Activated CD8-positive, alpha-beta memory T cell treated with anti-CD3 and anti-CD28 coated beads, Interleukin-2, amount 10 ng/mL, durations not matched to agents 7 days and 5 days (primary cell): Measurements from ENCODE around the gene SPEG. TPM values are rescaled to one million over a fixed set of nuclear protein-coding genes. Genes with fewer than 3 reads are reported as not detected.
A peak's percentile ranks its signal among the peaks of the same experiment; 100 is the strongest.

ENCODE experiments used
- ATAC-seq: fragments of 150-1000 bp; cut with Tn5 transposase; one replicate; pipeline ENCODE4 v1.10.0; 2021; ENCODE audit warnings: moderate library complexity
- CTCF ChIA-PET: fragments of 350-600 bp; sonication (Branson Sonifier 250); formaldehyde crosslinking; loops from one replicate; lab custom pipeline; 2021; ENCODE audit warnings: antibody characterized with exemption; lab: Charles Lee
- DNase-seq: peaks from one replicate; pipeline ENCODE4 v3.0.0-alpha.2; 2020
- H3K27ac Mint-ChIP-seq: one replicate; pipeline ENCODE4 v1.8.0; 2021; ENCODE audit warnings: mild to moderate bottlenecking, mixed read lengths
- H3K27me3 Mint-ChIP-seq: one replicate; pipeline ENCODE4 v1.8.0; 2021; ENCODE audit warnings: mixed read lengths
- H3K36me3 Mint-ChIP-seq: one replicate; pipeline ENCODE4 v1.8.0; 2021; ENCODE audit warnings: mild to moderate bottlenecking, mixed read lengths
- H3K4me1 Mint-ChIP-seq: one replicate; pipeline ENCODE4 v1.8.0; 2021; ENCODE audit warnings: mixed read lengths
- H3K4me3 Mint-ChIP-seq: one replicate; pipeline ENCODE4 v1.8.0; 2021; ENCODE audit warnings: mild to moderate bottlenecking, moderate library complexity, mixed read lengths
- H3K9me3 Mint-ChIP-seq: one replicate; pipeline ENCODE4 v1.8.0; 2022; ENCODE audit warnings: low read depth, mixed read lengths
- total RNA-seq, 2 experiments: library from RNA; stranded (reverse); gene quantifications; one replicate each; pipeline ENCODE4 v1.2.3, GENCODE V29; 2021

The SPEG gene
- total RNA-seq, 2 experiments from 2014 or later: 0.52 to 1.3 TPM

DNA sequence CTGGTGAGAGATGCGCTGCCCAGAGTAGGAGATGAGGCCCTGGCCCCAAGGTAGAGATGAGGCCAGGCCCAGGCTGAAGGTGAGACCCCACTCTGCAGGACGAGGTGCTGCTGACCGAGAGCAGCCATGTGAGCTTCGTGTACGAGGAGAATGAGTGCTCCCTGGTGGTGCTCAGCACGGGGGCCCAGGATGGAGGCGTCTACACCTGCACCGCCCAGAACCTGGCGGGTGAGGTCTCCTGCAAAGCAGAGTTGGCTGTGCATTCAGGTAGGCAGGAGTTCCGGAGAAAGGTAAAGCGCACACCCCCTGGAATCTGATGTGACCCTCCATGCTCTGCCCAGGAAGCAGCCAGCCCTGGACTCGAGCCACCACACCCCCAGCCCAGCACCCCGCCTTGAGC, 42.5 kb downstream of the SPEG start:
- DNase-seq: no peak
- ATAC-seq: no peak
- CTCF ChIA-PET: interaction anchor here (1.0 to 6.2 kb wide), 6 partner anchors 9 to 130 kb away, joined by 3 to 40 read pairs (median 6); a partner anchor contains a TSS
- Mint-ChIP-seq H3K27ac (no peak overlapping the region), H3K27me3 (peaks cover 8% of the 10 kb centered on the region), H3K4me3 (no peak overlapping the region), H3K4me1 (no peaks in the 10 kb centered on the region), H3K9me3 (no peaks in the 10 kb centered on the region), H3K36me3 (no peaks in the 10 kb centered on the region)

DNA sequence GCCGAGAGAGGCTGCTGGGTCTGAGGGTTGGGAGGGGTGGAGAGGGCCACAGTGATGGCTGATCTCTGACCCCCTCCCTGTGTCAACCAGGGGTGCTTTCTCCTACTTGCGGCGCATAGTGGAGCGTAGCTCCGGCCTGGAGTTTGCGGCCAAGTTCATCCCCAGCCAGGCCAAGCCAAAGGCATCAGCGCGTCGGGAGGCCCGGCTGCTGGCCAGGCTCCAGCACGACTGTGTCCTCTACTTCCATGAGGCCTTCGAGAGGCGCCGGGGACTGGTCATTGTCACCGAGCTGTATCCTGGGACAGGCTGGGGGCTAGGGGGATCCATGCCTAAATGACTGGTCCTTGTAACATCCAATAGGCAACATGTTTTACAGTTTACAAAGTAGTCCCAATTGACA, 43.2 kb downstream of the SPEG start:
- CTCF ChIA-PET: interaction anchor here (1.2 to 6.2 kb wide), 3 partner anchors 17 to 52 kb away, joined by 3 to 40 read pairs (median 14); a partner anchor contains a TSS
- DNase-seq (no peak), ATAC-seq (no peak)
- peaks cover 13% of the 10 kb centered on the region for H3K27me3 Mint-ChIP-seq
- H3K9me3 Mint-ChIP-seq: no peaks in the 10 kb centered on the region
- no peaks in the 10 kb centered on the region for H3K36me3 Mint-ChIP-seq
- H3K4me3 Mint-ChIP-seq: no peak overlapping the region
- H3K4me1 Mint-ChIP-seq: no peaks in the 10 kb centered on the region
- H3K27ac Mint-ChIP-seq: no peak overlapping the region

DNA sequence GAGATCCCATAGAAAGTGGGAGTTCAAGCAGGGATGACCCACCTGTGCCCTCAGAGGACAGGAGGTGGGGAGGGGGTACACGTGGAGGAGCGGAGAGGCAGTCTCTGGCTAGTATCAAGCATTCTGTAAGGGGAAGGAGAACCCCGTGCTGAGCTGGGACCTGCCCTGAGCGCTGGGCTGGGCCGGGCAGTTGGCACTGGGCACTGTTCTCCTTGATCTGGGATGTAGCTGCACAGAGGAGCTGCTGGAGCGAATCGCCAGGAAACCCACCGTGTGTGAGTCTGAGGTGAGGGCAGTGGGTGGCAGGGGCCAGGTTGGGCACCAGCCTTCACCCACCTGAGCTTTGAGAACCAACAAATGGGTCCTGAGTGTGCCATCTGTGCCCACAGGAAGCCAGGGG, 44.3 kb downstream of the SPEG start:
- Mint-ChIP-seq H3K4me1 (no peaks in the 10 kb centered on the region), H3K27ac (no peak overlapping the region), H3K27me3 (peaks cover 18% of the 10 kb centered on the region), H3K4me3 (no peak overlapping the region), H3K9me3 (no peaks in the 10 kb centered on the region), H3K36me3 (no peaks in the 10 kb centered on the region)
- ATAC-seq: no peak
- DNase-seq: no peak
- CTCF ChIA-PET: interaction anchor here (4.1 to 6.2 kb wide), 2 partner anchors 17 to 51 kb away, joined by 14 to 40 read pairs; a partner anchor contains a TSS

DNA sequence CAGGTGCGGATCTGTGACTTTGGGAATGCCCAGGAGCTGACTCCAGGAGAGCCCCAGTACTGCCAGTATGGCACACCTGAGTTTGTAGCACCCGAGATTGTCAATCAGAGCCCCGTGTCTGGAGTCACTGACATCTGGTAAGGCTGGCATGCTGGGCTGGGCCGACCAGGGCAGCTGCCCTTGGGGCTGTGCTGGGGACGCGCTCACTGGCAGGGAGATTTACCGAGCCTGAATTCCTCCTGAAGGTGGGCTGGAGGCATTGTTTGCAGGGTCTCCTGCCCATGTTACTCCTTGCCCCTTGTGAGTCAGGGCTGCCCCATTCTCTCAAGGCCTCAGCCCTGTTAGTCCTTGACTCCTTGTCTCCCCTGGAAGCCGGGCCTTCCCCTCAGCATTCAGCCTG, 45.4 kb downstream of the SPEG start:
- no peaks in the 10 kb centered on the region for H3K4me1 Mint-ChIP-seq
- no peaks in the 10 kb centered on the region for H3K9me3 Mint-ChIP-seq
- CTCF ChIA-PET: no interaction called here
- H3K27ac Mint-ChIP-seq: no peak overlapping the region
- ATAC-seq: no peak
- no peak overlapping the region for H3K4me3 Mint-ChIP-seq
- DNase-seq: no peak
- H3K36me3 Mint-ChIP-seq: no peaks in the 10 kb centered on the region
- H3K27me3 Mint-ChIP-seq: peaks cover 27% of the 10 kb centered on the region

DNA sequence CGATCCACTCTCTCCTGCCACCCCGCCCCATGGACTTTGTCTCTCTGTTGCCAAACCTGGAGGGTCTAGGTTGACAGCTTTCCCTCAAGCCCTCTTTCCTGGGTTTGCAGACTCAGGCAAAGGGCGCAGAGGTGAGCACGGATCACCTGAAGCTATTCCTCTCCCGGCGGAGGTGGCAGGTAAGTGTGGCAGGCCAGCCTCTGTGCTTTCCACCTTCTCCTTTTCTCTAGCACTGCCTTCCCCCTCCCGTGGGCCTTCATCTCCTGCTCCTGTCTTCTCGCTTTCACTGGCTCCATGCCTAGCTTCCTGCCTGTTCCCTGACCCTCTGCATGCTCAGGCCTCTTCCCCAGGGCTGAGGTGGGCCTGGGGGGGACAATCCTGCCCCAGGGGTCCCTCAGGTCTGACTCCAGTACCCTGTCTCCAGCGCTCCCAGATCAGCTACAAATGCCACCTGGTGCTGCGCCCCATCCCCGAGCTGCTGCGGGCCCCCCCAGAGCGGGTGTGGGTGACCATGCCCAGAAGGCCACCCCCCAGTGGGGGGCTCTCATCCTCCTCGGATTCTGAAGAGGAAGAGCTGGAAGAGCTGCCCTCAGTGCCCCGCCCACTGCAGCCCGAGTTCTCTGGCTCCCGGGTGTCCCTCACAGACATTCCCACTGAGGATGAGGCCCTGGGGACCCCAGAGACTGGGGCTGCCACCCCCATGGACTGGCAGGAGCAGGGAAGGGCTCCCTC, 48.2 kb downstream of the SPEG start:
- peaks cover 51% of the 10 kb centered on the region for H3K27me3 Mint-ChIP-seq
- no peaks in the 10 kb centered on the region for H3K9me3 Mint-ChIP-seq
- DNase-seq (no peak), ATAC-seq (no peak)
- no peak overlapping the region for H3K4me3 Mint-ChIP-seq
- CTCF ChIA-PET: interaction anchor here (0.6 to 1.4 kb wide), 4 partner anchors 12 to 47 kb away, joined by 3 to 7 read pairs (median 5); a partner anchor contains a TSS
- no peak overlapping the region for H3K27ac Mint-ChIP-seq
- no peaks in the 10 kb centered on the region for H3K4me1 Mint-ChIP-seq
- no peaks in the 10 kb centered on the region for H3K36me3 Mint-ChIP-seq

DNA sequence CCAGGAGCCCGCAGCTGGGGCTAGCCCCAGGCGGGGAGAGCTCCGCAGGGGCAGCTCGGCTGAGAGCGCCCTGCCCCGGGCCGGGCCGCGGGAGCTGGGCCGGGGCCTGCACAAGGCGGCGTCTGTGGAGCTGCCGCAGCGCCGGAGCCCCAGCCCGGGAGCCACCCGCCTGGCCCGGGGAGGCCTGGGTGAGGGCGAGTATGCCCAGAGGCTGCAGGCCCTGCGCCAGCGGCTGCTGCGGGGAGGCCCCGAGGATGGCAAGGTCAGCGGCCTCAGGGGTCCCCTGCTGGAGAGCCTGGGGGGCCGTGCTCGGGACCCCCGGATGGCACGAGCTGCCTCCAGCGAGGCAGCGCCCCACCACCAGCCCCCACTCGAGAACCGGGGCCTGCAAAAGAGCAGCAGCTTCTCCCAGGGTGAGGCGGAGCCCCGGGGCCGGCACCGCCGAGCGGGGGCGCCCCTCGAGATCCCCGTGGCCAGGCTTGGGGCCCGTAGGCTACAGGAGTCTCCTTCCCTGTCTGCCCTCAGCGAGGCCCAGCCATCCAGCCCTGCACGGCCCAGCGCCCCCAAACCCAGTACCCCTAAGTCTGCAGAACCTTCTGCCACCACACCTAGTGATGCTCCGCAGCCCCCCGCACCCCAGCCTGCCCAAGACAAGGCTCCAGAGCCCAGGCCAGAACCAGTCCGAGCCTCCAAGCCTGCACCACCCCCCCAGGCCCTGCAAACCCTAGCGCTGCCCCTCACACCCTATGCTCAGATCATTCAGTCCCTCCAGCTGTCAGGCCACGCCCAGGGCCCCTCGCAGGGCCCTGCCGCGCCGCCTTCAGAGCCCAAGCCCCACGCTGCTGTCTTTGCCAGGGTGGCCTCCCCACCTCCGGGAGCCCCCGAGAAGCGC, 49.1 kb downstream of the SPEG start:
- peak; percentile 17 for ATAC-seq
- Mint-ChIP-seq H3K4me3 (no peak overlapping the region), H3K9me3 (no peaks in the 10 kb centered on the region)

DNA sequence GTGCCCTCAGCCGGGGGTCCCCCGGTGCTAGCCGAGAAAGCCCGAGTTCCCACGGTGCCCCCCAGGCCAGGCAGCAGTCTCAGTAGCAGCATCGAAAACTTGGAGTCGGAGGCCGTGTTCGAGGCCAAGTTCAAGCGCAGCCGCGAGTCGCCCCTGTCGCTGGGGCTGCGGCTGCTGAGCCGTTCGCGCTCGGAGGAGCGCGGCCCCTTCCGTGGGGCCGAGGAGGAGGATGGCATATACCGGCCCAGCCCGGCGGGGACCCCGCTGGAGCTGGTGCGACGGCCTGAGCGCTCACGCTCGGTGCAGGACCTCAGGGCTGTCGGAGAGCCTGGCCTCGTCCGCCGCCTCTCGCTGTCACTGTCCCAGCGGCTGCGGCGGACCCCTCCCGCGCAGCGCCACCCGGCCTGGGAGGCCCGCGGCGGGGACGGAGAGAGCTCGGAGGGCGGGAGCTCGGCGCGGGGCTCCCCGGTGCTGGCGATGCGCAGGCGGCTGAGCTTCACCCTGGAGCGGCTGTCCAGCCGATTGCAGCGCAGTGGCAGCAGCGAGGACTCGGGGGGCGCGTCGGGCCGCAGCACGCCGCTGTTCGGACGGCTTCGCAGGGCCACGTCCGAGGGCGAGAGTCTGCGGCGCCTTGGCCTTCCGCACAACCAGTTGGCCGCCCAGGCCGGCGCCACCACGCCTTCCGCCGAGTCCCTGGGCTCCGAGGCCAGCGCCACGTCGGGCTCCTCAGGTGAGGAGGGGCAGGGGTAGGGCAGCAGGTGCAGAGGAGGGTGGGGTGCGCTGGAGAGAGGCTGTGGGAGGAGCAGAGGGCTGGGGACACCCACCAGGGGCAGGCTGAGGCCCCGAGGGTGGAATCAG, 49.9 kb downstream of the SPEG start:
- Mint-ChIP-seq H3K36me3 (no peaks in the 10 kb centered on the region), H3K4me1 (no peaks in the 10 kb centered on the region), H3K4me3 (no peak overlapping the region), H3K27me3 (peaks cover 54% of the 10 kb centered on the region), H3K27ac (no peak overlapping the region), H3K9me3 (no peaks in the 10 kb centered on the region)
- DNase-seq: no peak
- CTCF ChIA-PET: interaction anchor here (0.6 to 1.5 kb wide), 3 partner anchors 11 to 101 kb away, joined by 3 to 4 read pairs (median 3); a partner anchor contains a TSS
- no peak for ATAC-seq

More for the DNA sequence above, 49.1 kb downstream of the SPEG start:
- Mint-ChIP-seq H3K27me3 (peaks cover 54% of the 10 kb centered on the region), H3K4me1 (no peaks in the 10 kb centered on the region), H3K36me3 (no peaks in the 10 kb centered on the region), H3K27ac (no peak overlapping the region)
- CTCF ChIA-PET: interaction anchor here (0.6 to 1.5 kb wide), 3 partner anchors 12 to 100 kb away, joined by 3 to 4 read pairs (median 4); a partner anchor contains a TSS
- no peak for DNase-seq

DNA sequence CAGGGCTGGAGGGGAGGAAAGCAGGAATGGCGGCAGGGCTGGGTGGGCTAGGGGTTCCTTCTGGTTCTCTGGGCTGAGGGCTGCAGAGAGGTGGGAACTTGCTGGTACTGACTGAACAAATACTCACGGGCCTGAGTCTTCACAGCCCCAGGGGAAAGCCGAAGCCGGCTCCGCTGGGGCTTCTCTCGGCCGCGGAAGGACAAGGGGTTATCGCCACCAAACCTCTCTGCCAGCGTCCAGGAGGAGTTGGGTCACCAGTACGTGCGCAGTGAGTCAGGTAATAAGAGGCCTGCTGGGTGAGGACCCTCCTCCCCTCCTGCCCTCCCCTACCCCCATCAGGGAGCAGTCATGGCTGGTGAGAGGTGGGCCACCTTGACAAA, 50.5 kb downstream of the SPEG start:
- Mint-ChIP-seq H3K36me3 (no peaks in the 10 kb centered on the region), H3K4me3 (no peak overlapping the region), H3K27ac (no peak overlapping the region), H3K27me3 (peaks cover 54% of the 10 kb centered on the region), H3K9me3 (no peaks in the 10 kb centered on the region), H3K4me1 (no peaks in the 10 kb centered on the region)
- CTCF ChIA-PET: interaction anchor here (0.7 to 1.5 kb wide), 3 partner anchors 10 to 42 kb away, joined by 3 to 7 read pairs (median 4); a partner anchor contains a TSS
- DNase-seq (no peak), ATAC-seq (no peak)

DNA sequence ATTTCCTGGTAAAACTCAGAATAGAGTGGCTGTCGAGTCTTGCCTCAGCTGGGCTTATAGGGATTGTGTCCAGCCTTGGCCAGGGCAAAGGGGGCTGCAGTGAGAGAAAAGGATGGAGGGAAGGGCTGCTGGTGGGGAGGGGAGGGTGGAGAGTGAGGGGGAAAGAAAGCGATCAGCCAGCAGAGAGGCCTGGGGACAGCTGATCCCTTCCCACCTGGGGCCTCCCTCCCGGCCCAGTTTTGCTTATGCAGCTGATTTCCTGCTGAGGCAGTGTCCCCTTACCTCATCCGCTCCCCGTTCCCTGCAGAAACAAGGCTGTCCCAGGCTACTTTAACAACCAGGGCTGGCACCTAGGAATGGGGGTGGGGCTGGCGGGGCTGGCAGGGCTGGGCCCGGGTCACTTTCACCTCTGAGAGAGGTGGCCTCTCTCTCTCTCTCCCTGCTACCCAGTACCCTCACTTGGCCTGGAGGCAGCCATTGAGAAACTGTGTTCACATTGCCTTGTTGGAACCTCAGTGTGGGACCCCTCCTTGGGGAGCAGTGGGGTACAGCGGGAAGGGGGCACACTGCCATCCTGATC, 51.8 kb downstream of the SPEG start:
- H3K4me3 Mint-ChIP-seq: no peak overlapping the region
- no peaks in the 10 kb centered on the region for H3K9me3 Mint-ChIP-seq
- no peaks in the 10 kb centered on the region for H3K4me1 Mint-ChIP-seq
- no peak overlapping the region for H3K27ac Mint-ChIP-seq
- DNase-seq (no peak), ATAC-seq (no peak)
- H3K36me3 Mint-ChIP-seq: no peaks in the 10 kb centered on the region
- peaks cover 52% of the 10 kb centered on the region for H3K27me3 Mint-ChIP-seq
- CTCF ChIA-PET: interaction anchor here (0.8 to 1.5 kb wide), 4 partner anchors 8 to 44 kb away, joined by 3 to 7 read pairs (median 4); partner anchors contain the start of gene GMPPA

DNA sequence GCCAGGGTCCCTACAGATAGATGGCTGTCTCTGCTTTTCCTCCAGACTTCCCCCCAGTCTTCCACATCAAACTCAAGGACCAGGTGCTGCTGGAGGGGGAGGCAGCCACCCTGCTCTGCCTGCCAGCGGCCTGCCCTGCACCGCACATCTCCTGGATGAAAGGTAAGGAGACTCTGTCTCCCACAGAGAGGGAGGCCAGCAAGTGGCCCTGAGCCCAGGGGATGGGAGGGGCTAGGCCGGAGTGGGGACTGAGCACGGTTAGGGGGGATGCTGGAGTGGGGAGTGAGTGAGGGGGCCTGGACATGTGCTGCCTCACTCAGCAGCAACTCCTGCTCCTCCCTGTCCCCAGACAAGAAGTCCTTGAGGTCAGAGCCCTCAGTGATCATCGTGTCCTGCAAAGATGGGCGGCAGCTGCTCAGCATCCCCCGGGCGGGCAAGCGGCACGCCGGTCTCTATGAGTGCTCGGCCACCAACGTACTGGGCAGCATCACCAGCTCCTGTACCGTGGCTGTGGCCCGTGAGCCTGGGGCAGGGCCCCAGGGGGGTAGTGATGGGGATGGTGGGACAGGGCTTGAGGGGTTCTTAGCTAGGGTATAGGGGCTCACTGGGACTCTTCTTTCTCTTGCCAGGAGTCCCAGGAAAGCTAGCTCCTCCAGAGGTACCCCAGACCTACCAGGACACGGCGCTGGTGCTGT, 53.7 kb downstream of the SPEG start:
- peaks cover 37% of the 10 kb centered on the region for H3K27me3 Mint-ChIP-seq
- H3K27ac Mint-ChIP-seq: no peak overlapping the region

DNA sequence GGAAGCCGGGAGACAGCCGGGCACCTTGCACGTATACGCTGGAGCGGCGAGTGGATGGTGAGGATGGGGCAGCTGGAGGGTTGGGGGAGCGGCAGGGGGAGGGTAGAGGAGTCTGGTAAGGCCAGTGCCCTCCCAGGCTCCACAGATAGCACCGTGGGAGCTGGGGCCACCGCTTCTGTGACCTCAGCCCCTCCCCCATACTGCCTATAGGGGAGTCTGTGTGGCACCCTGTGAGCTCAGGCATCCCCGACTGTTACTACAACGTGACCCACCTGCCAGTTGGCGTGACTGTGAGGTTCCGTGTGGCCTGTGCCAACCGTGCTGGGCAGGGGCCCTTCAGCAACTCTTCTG, 54.2 kb downstream of the SPEG start:
- H3K36me3 Mint-ChIP-seq: no peaks in the 10 kb centered on the region
- H3K4me1 Mint-ChIP-seq: no peaks in the 10 kb centered on the region
- CTCF ChIA-PET: interaction anchor here (1.0 to 1.2 kb wide), 2 partner anchors 13 to 39 kb away, joined by 4 read pairs; no protein-coding TSS in a partner anchor
- ATAC-seq (no peak), DNase-seq (no peak)
- H3K4me3 Mint-ChIP-seq: no peak overlapping the region
- H3K9me3 Mint-ChIP-seq: no peaks in the 10 kb centered on the region
- peaks cover 38% of the 10 kb centered on the region for H3K27me3 Mint-ChIP-seq
- H3K27ac Mint-ChIP-seq: no peak overlapping the region

More for the DNA sequence above, 53.7 kb downstream of the SPEG start:
- CTCF ChIA-PET: interaction anchor here (0.7 to 1.2 kb wide), 3 partner anchors 12 to 42 kb away, joined by 3 to 4 read pairs (median 4); no protein-coding TSS in a partner anchor
- DNase-seq (no peak), ATAC-seq (no peak)
- H3K36me3 Mint-ChIP-seq: no peaks in the 10 kb centered on the region
- H3K4me3 Mint-ChIP-seq: no peak overlapping the region
- no peaks in the 10 kb centered on the region for H3K9me3 Mint-ChIP-seq
- H3K4me1 Mint-ChIP-seq: no peaks in the 10 kb centered on the region

DNA sequence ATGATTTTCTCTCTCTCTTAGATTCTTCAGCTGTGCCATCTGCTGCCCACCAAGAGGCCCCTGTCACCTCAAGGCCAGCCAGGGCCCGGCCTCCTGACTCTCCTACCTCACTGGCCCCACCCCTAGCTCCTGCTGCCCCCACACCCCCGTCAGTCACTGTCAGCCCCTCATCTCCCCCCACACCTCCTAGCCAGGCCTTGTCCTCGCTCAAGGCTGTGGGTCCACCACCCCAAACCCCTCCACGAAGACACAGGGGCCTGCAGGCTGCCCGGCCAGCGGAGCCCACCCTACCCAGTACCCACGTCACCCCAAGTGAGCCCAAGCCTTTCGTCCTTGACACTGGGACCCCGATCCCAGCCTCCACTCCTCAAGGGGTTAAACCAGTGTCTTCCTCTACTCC, 54.7 kb downstream of the SPEG start:
- DNase-seq (no peak), ATAC-seq (no peak)
- Mint-ChIP-seq H3K27me3 (peaks cover 38% of the 10 kb centered on the region), H3K4me3 (no peak overlapping the region), H3K9me3 (no peaks in the 10 kb centered on the region), H3K36me3 (no peaks in the 10 kb centered on the region), H3K27ac (no peak overlapping the region), H3K4me1 (no peaks in the 10 kb centered on the region)
- CTCF ChIA-PET: interaction anchor here (1.0 kb wide), 1 partner anchor 39 kb away, joined by 4 read pairs; no protein-coding TSS in a partner anchor
